G401 (cell line): Measurements from ENCODE around the gene SIRPG. TPM values are rescaled to one million over a fixed set of nuclear protein-coding genes. Genes with fewer than 3 reads are reported as not detected.
"Not testable (repeated sequence)": the region's sequence is repeated elsewhere in the genome, so short reads cannot be mapped to it uniquely, and the experiment has no call there.

Experiments used
- DNase-seq: peaks from one replicate; pipeline ENCODE4 v3.0.0-alpha.2; 2015; ENCODE audit warnings: low spot score
- in situ Hi-C: cut with HindIII; loops from 2 replicates; pipeline ENCODE4 v1.10.0; 2016; ENCODE audit warnings: low sequenced_read_pairs, mixed read lengths
- total RNA-seq: library from RNA; depleted of rRNA; stranded (reverse); fragments of >200 nt; shearing (Covaris generic); gene quantifications from 2 replicates; pipeline ENCODE4 v1.2.3, GENCODE V29; 2014; rRNA removed

SIRPG gene
- total RNA-seq, 1 experiment from 2014 or later: not detected

- in situ Hi-C loops: no loop called here
- DNase-seq: no peak
Observed at GRCh38 chr20:1619861-1620444, 37.6 kb downstream of the SIRPG start, which contains the start of gene SIRPB1. TSS of gene SIRPB1 (minus strand) at chr20:1620009. CDS start at chr20:1619944, 65 bp downstream.

DNA sequence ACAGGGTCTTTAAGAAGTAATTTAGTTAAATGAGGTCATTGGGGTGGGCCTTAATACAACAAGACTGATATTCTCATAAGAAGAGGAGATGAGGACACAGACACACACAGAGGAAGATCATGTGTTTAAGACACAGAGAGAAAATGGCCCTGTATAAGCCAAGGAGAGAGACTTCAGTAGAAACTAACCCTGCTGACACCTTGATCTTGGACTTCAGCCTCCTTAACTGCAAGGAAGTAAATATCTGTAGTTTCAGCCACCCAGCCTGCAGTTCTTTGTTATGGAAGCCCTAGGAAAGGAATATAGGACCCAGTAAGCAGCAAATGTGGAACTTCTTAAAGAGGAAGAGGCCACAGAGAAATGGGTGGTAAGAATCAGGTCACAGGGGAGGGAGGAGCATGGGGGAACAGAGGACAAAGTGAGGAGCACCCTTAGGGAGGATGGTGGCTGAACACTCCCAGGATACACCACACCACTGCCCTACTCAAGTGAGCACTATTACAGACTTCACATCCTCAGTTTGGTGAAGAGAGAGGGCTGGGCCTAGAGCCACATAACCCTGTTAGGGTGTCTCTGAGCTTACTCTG is 38.5 kb downstream of the SIRPG start:
- DNase-seq: no peak
- in situ Hi-C loops: no loop called here

DNA sequence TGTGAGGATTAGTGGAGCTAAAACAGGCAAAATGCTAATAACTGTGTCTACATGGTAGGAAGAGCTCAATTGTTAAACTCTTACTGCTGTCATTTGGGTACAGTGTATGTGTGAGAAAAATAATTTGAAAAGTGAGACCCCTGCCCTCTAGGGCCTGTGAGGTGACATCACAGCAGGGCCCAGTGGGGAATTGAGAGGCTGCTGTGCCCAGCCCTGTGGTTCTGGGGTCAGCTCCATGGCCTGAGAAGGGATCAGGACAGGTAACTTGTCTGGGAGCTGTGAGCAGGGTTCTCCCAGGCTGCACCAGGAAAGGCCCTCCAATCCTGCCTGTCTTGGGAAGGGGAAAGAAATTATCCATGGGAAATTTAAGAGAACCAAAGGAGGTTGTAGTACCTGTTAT is 39.1 kb downstream of the SIRPG start:
- in situ Hi-C loops: no loop called here
- DNase-seq: no peak

GRCh38 chr20:1616858-1617434 is 40.6 kb downstream of the SIRPG start:
- in situ Hi-C loops: no loop called here
- DNase-seq: no peak

GRCh38 chr20:1610404-1610803 is 47.2 kb downstream of the SIRPG start:
- DNase-seq, in situ Hi-C loops: not testable (repeated sequence)

- in situ Hi-C loops, DNase-seq: not testable (repeated sequence)
Observed at GRCh38 chr20:1608678-1609347, 48.8 kb downstream of the SIRPG start.

GRCh38 chr20:1600736-1601135 is 56.8 kb downstream of the SIRPG start:
- no peak for DNase-seq
- in situ Hi-C loops: no loop called here

DNA sequence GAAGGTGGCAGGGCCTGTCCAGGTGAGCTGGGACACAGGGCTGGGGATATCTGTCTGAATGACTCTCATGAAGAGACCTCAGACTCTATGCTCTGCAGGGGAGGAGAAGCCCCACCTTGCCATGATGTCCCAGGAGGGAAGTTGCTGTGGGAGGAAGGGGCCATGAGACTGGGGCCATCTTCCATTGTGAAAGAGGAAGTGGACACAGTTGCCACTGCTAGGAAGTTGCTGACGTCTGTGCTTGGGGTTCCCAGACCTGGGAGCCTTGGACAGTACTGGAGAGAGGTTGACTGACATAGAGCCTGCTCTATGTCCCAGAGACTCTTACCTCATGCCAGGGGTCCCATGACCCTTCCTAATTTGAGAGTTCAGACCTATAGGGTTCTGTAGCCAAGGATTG is 62.2 kb downstream of the SIRPG start:
- in situ Hi-C loops: no loop called here
- no peak for DNase-seq

- DNase-seq: no peak
- in situ Hi-C loops: no loop called here
Observed at GRCh38 chr20:1588533-1589460, 68.8 kb downstream of the SIRPG start.

DNA sequence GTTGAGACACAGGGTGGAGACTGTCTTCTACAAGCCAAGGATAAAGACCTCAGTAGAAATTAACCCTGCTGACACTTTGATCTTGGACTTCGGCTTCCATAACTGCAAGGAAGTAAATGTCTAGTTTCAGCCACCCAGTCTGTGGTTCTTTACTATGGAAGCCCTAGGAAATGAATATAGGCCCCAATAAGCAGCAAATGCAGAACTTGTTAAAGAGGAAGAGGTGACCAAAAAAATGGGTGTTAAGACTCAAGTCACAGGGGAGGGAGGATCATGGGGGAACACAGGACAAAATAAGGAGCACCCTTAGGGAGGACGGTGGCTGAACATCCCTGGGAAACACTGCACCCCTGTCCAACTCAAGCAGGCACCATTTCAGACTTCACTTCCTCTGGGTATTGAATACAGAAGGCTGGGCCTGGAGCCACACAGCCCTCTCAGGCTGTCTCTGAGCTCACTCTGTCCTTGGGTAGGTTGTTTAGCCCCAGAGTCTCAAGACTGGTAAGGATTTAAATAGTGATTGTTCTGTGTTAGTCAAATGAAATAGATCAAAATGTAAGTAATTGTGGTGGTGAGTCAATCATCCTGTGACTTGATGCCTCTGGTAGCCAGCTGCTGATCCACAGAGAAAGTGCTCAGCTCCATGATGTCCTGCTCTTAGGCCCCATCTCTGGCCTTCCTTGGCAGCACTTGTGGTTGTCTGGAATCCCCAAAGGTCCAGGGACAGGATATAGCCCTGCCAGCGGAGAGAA is 69.6 kb downstream of the SIRPG start:
- in situ Hi-C loops: no loop called here
- no peak for DNase-seq

GRCh38 chr20:1579488-1579887 is 78.1 kb downstream of the SIRPG start:
- in situ Hi-C loops: no loop called here
- DNase-seq: peak; percentile 0

Other genes with a start within 250 kb of the SIRPG start
- gene NSFL1C, start 190.9 kb downstream of the SIRPG start, total RNA-seq: 89.2 and 123 TPM in 2 replicates
- not detected in 2 replicates for gene SIRPB2, start 166.4 kb downstream of the SIRPG start, total RNA-seq
- gene SIRPD, start 100.1 kb downstream of the SIRPG start, total RNA-seq: not detected in 2 replicates
- gene SIRPB1, start 37.8 kb downstream of the SIRPG start, total RNA-seq: 0.75 and 2.5 TPM in 2 replicates
- gene SIRPA, start 237.6 kb upstream of the SIRPG start, total RNA-seq: 14.7 and 16.7 TPM in 2 replicates